Panc1 (cell line): ENCODE measurements around the gene CNIH1.
"Not testable (repeated sequence)": the region's sequence is repeated elsewhere in the genome, so short reads cannot be mapped to it uniquely, and the experiment has no call there.

Experiments used
- POLR2AphosphoS5 ChIP-seq: IDR thresholded peaks from 2 replicates; pipeline ENCODE4 v1.6.1; 2012; ENCODE audit warnings: mild to moderate bottlenecking, low read depth, low read length, moderate library complexity
- SIN3A ChIP-seq: IDR thresholded peaks from 2 replicates; pipeline ENCODE4 v1.6.1; 2012; ENCODE audit warnings: low read depth, mild to moderate bottlenecking, low read length, moderate library complexity, borderline replicate concordance; ENCODE audit not compliant: insufficient read depth
- TF ChIP-seq, protein P1 (sequence below): fragments of 450-650 bp; IDR thresholded peaks from 2 replicates; pipeline ENCODE4 v1.5.1; 2017; ENCODE audit warnings: mild to moderate bottlenecking

DNA sequence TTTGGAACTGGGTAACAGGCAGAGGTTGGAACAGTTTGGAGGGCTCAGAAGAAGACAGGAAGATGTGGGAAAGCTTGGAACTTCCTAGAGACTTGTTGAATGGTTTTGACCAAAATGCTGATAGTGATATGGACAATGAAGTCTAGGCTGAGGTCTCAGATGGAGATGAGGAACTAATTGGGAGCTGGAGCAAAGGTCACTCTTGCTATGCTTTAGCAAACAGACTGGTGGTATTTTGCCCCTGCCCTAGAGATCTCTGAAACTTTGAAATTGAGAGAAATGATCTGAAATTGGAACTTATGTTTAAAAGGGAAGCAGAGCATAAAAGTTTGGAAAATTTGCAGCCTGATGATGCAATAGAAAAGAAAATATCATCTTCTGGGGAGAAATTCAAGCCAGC lies 17.4 kb upstream of the CNIH1 start:
- TF ChIP-seq, protein P1, sequence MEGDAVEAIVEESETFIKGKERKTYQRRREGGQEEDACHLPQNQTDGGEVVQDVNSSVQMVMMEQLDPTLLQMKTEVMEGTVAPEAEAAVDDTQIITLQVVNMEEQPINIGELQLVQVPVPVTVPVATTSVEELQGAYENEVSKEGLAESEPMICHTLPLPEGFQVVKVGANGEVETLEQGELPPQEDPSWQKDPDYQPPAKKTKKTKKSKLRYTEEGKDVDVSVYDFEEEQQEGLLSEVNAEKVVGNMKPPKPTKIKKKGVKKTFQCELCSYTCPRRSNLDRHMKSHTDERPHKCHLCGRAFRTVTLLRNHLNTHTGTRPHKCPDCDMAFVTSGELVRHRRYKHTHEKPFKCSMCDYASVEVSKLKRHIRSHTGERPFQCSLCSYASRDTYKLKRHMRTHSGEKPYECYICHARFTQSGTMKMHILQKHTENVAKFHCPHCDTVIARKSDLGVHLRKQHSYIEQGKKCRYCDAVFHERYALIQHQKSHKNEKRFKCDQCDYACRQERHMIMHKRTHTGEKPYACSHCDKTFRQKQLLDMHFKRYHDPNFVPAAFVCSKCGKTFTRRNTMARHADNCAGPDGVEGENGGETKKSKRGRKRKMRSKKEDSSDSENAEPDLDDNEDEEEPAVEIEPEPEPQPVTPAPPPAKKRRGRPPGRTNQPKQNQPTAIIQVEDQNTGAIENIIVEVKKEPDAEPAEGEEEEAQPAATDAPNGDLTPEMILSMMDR = not testable (repeated sequence)
- not testable (repeated sequence) for TF ChIP-seq POLR2AphosphoS5, SIN3A
